Trophoblast cell (in vitro differentiated cells and primary cell): ENCODE measurements around the gene CASP12.

Source experiments
- DNase-seq, 2 donors: peaks; one replicate each; pipeline ENCODE4 v3.0.0-alpha.2; 2016
- H2AFZ ChIP-seq: 2 replicates; pipeline ENCODE4 v1.6.1; 2013; ENCODE audit warnings: low read length, moderate library complexity, mild to moderate bottlenecking; ENCODE audit not compliant: insufficient read depth, poor library complexity
- H2AK5ac ChIP-seq: 2 replicates; pipeline ENCODE4 v1.6.1; 2013; ENCODE audit warnings: mild to moderate bottlenecking, low read length
- H2BK120ac ChIP-seq: 2 replicates; pipeline ENCODE4 v1.6.1; 2013; ENCODE audit warnings: low read length, mild to moderate bottlenecking, moderate library complexity; ENCODE audit not compliant: insufficient read depth, poor library complexity
- H2BK12ac ChIP-seq: 2 replicates; pipeline ENCODE4 v1.6.1; 2013; ENCODE audit warnings: mild to moderate bottlenecking, low read length, moderate library complexity
- H2BK5ac ChIP-seq: 2 replicates; pipeline ENCODE4 v1.6.1; 2013; ENCODE audit warnings: low read length, low read depth, moderate library complexity, mild to moderate bottlenecking; ENCODE audit not compliant: poor library complexity
- H3K14ac ChIP-seq: 2 replicates; pipeline ENCODE4 v1.6.1; 2013; ENCODE audit warnings: mild to moderate bottlenecking, low read length
- H3K18ac ChIP-seq: 2 replicates; pipeline ENCODE4 v1.6.1; 2013; ENCODE audit warnings: mild to moderate bottlenecking, low read length
- H3K23ac ChIP-seq: 2 replicates; pipeline ENCODE4 v1.6.1; 2013; ENCODE audit warnings: low read length
- H3K27ac ChIP-seq: 2 replicates; pipeline ENCODE4 v1.5.1; 2013; ENCODE audit warnings: low read depth, mild to moderate bottlenecking, inconsistent platforms, low read length, moderate library complexity
- H3K27me3 ChIP-seq: 2 replicates; pipeline ENCODE4 v1.6.1; 2013; ENCODE audit warnings: inconsistent platforms, mild to moderate bottlenecking, low read length, moderate library complexity; ENCODE audit not compliant: insufficient read depth
- H3K36me3 ChIP-seq, 2 experiments: 1 replicate in 1 of 2; 2 replicates in 1 of 2; pipeline ENCODE4 v1.6.1; 2013; ENCODE audit warnings: low read length in 2 of 2, mild to moderate bottlenecking in 2 of 2, moderate library complexity in 1 of 2; ENCODE audit not compliant: insufficient read depth in 2 of 2, control insufficient read depth in 1 of 2
- H3K4ac ChIP-seq: 2 replicates; pipeline ENCODE4 v1.6.1; 2013; ENCODE audit warnings: low read depth, mild to moderate bottlenecking, low read length, moderate library complexity
- H3K4me1 ChIP-seq, 2 experiments: 1 replicate in 1 of 2; 2 replicates in 1 of 2; pipeline ENCODE4 v1.6.1; 2013; ENCODE audit warnings: low read length in 2 of 2, mild to moderate bottlenecking in 2 of 2, moderate library complexity in 1 of 2; ENCODE audit not compliant: insufficient read depth in 2 of 2, control insufficient read depth in 1 of 2
- H3K4me2 ChIP-seq: 2 replicates; pipeline ENCODE4 v1.6.1; 2013; ENCODE audit warnings: inconsistent platforms, mild to moderate bottlenecking, low read length, moderate library complexity
- H3K4me3 ChIP-seq: 2 replicates; pipeline ENCODE4 v1.5.1; 2013; ENCODE audit warnings: mild to moderate bottlenecking, low read depth, low read length, inconsistent platforms
- H3K79me1 ChIP-seq: one replicate; pipeline ENCODE4 v1.6.1; 2013; ENCODE audit warnings: low read length
- H3K79me2 ChIP-seq: 2 replicates; pipeline ENCODE4 v1.6.1; 2013; ENCODE audit warnings: low read length, mild to moderate bottlenecking; ENCODE audit not compliant: control insufficient read depth, insufficient read depth, poor library complexity
- H3K9ac ChIP-seq: 2 replicates; pipeline ENCODE4 v1.6.1; 2013; ENCODE audit warnings: mild to moderate bottlenecking, low read length
- H3K9me3 ChIP-seq: 2 replicates; pipeline ENCODE4 v1.6.1; 2013; ENCODE audit warnings: low read depth, mild to moderate bottlenecking, control low read depth, inconsistent platforms, low read length; ENCODE audit not compliant: insufficient read depth
- H4K12ac ChIP-seq: 2 replicates; pipeline ENCODE4 v1.6.1; 2013; ENCODE audit warnings: low read depth, mild to moderate bottlenecking, low read length, moderate library complexity
- H4K8ac ChIP-seq: 2 replicates; pipeline ENCODE4 v1.6.1; 2013; ENCODE audit warnings: low read depth, mild to moderate bottlenecking, low read length, moderate library complexity
- H4K91ac ChIP-seq: one replicate; pipeline ENCODE4 v1.6.1; 2013; ENCODE audit warnings: low read depth, mild to moderate bottlenecking, low read length, moderate library complexity
- WGBS: extraction: QIAGEN DNeasy Blood & Tissue Kit; methylation state at CpG from one replicate; pipeline ENCODE4 v1.1.7; 2013; ENCODE audit warnings: missing lambda C conversion rate; ENCODE audit not compliant: insufficient read length, insufficient coverage; ENCODE audit errors: extremely low coverage; 5-methylcytosine and 5-hydroxymethylcytosine counted together

The CASP12 gene

GRCh38 chr11:104856607-104857006, 41.7 kb downstream of the CASP12 start:
- Histone ChIP-seq H4K12ac (no peak overlapping the region), H3K4ac (no peak overlapping the region), H2BK12ac (no peak overlapping the region), H3K4me3 (no peak overlapping the region), H3K9me3 (no peaks in the 10 kb centered on the region), H3K27ac (no peak overlapping the region), H3K36me3 (no peaks in the 10 kb centered on the region), H3K9ac (no peak overlapping the region), H3K27me3 (no peaks in the 10 kb centered on the region), H3K79me2 (no peaks in the 10 kb centered on the region), H3K14ac (no peak overlapping the region), H4K91ac (no peak overlapping the region), H3K4me1 (no peaks in the 10 kb centered on the region), H2BK5ac (no peak overlapping the region), H3K79me1 (no peaks in the 10 kb centered on the region), H3K4me2 (no peak overlapping the region), H4K8ac (no peak overlapping the region), H3K18ac (no peak overlapping the region), H2AFZ (no peak overlapping the region), H3K23ac (no peak overlapping the region), H2AK5ac (no peak overlapping the region), H2BK120ac (no peak overlapping the region)
- no peak for DNase-seq

- Histone ChIP-seq H2BK120ac (no peak overlapping the region), H4K91ac (no peak overlapping the region), H3K4me3 (no peak overlapping the region), H3K79me1 (no peaks in the 10 kb centered on the region), H3K4me2 (no peak overlapping the region), H3K36me3 (no peaks in the 10 kb centered on the region), H3K27me3 (no peaks in the 10 kb centered on the region), H4K12ac (no peak overlapping the region), H2BK5ac (no peak overlapping the region), H3K79me2 (no peaks in the 10 kb centered on the region), H3K4me1 (no peaks in the 10 kb centered on the region), H3K4ac (no peak overlapping the region), H3K27ac (no peak overlapping the region), H3K9ac (no peak overlapping the region), H4K8ac (no peak overlapping the region), H2AFZ (no peak overlapping the region), H2AK5ac (no peak overlapping the region), H3K23ac (no peak overlapping the region), H3K18ac (no peak overlapping the region), H3K9me3 (no peaks in the 10 kb centered on the region), H3K14ac (no peak overlapping the region), H2BK12ac (no peak overlapping the region)
- no peak for DNase-seq
- no CpG with 5 or more reads among the region's 2 CpGs for WGBS
These were observed 42.3 kb downstream of the CASP12 start for GRCh38 chr11:104855965-104856364.

GRCh38 chr11:104853276-104853675, 45.0 kb downstream of the CASP12 start:
- no peak overlapping the region for H3K23ac ChIP-seq
- no peaks in the 10 kb centered on the region for H3K4me1 ChIP-seq
- no peak overlapping the region for H2BK120ac ChIP-seq
- no peaks in the 10 kb centered on the region for H3K9me3 ChIP-seq
- H3K4me2 ChIP-seq, result no peak overlapping the region
- H3K79me2 ChIP-seq, result no peaks in the 10 kb centered on the region
- H3K18ac ChIP-seq, result no peak overlapping the region
- DNase-seq, result no peak
- no peak overlapping the region for H4K8ac ChIP-seq
- H4K91ac ChIP-seq, result no peak overlapping the region
- H3K79me1 ChIP-seq, result no peaks in the 10 kb centered on the region
- H3K4ac ChIP-seq, result no peak overlapping the region
- no peak overlapping the region for H2BK5ac ChIP-seq
- no peak overlapping the region for H4K12ac ChIP-seq
- WGBS, result no CpG with 5 or more reads among the region's 3 CpGs
- H2BK12ac ChIP-seq, result no peak overlapping the region
- H3K4me3 ChIP-seq, result no peak overlapping the region
- no peak overlapping the region for H3K14ac ChIP-seq
- no peaks in the 10 kb centered on the region for H3K27me3 ChIP-seq
- no peaks in the 10 kb centered on the region for H3K36me3 ChIP-seq
- no peak overlapping the region for H2AK5ac ChIP-seq
- no peak overlapping the region for H3K27ac ChIP-seq
- H3K9ac ChIP-seq, result no peak overlapping the region
- H2AFZ ChIP-seq, result no peak overlapping the region

GRCh38 chr11:104852811-104853210, 45.4 kb downstream of the CASP12 start:
- H3K36me3 ChIP-seq, result no peaks in the 10 kb centered on the region
- no peak overlapping the region for H3K4ac ChIP-seq
- H3K27me3 ChIP-seq, result no peaks in the 10 kb centered on the region
- H3K4me3 ChIP-seq, result no peak overlapping the region
- no peak overlapping the region for H2BK12ac ChIP-seq
- no peaks in the 10 kb centered on the region for H3K9me3 ChIP-seq
- H3K23ac ChIP-seq, result no peak overlapping the region
- no peak overlapping the region for H4K8ac ChIP-seq
- no peak overlapping the region for H4K91ac ChIP-seq
- H3K4me1 ChIP-seq, result no peaks in the 10 kb centered on the region
- no peak overlapping the region for H3K4me2 ChIP-seq
- H4K12ac ChIP-seq, result no peak overlapping the region
- H2AK5ac ChIP-seq, result no peak overlapping the region
- no peak overlapping the region for H3K9ac ChIP-seq
- no peaks in the 10 kb centered on the region for H3K79me2 ChIP-seq
- H3K18ac ChIP-seq, result no peak overlapping the region
- no peak overlapping the region for H2BK5ac ChIP-seq
- H3K79me1 ChIP-seq, result no peaks in the 10 kb centered on the region
- H2AFZ ChIP-seq, result no peak overlapping the region
- DNase-seq, result no peak
- H3K27ac ChIP-seq, result no peak overlapping the region
- H2BK120ac ChIP-seq, result no peak overlapping the region
- WGBS, result no CpG with 5 or more reads among the region's 1 CpG
- H3K14ac ChIP-seq, result no peak overlapping the region
